HCT116 (cell line): Measurements from ENCODE around the gene ABHD14A. TPM values are rescaled to one million over a fixed set of nuclear protein-coding genes. Genes with fewer than 3 reads are reported as not detected.

ENCODE experiments used
- ATAC-seq: fragments of 200-7000 bp; cut with Tn5 transposase; 2 replicates; pipeline ENCODE4 v1.9.1; 2020; ENCODE audit warnings: mild to moderate bottlenecking, moderate library complexity
- BruUV-seq: library from RNA; stranded (reverse); fragments of 400-500 nt; replicated peaks from 2 replicates; lab custom pipeline; 2021; lab: Mats Ljungman, UMichigan
- CTCF ChIA-PET: fragments of 300-600 bp; sonication (Branson Sonifier 250); formaldehyde crosslinking; loops from one replicate; lab custom pipeline; 2021; ENCODE audit warnings: antibody characterized with exemption; lab: Charles Lee
- POLR2A ChIA-PET: fragments of 300-600, 350-600 bp; sonication (Branson Sonifier 250); formaldehyde crosslinking; loops from one replicate; lab custom pipeline; 2021; ENCODE audit warnings: antibody characterized with exemption; lab: Charles Lee
- RAD21 ChIA-PET, 2 experiments: fragments of 300-600 bp; sonication (Branson Sonifier 250); formaldehyde crosslinking; loops; one replicate each; lab custom pipeline; 2023; ENCODE audit warnings: low total read pairs in 2 of 2; ENCODE audit not compliant: uncharacterized antibody in 2 of 2, unreplicated experiment in 2 of 2, low non-redundant PET in 1 of 2; lab: Charles Lee
- DNase-seq: peaks from one replicate; pipeline ENCODE4 v3.0.0-alpha.2; 2010; ENCODE audit warnings: low read depth, low spot score
- H2AFZ ChIP-seq: fragments of 200-600 bp; shearing (Covaris generic), sonication (generic); 2 replicates; pipeline ENCODE4 v1.6.1; 2017; ENCODE audit warnings: low read depth, mixed run types, mixed read lengths, antibody characterized with exemption, low read length; ENCODE audit not compliant: poor library complexity, severe bottlenecking
- H3K27ac ChIP-seq: 2 replicates; pipeline ENCODE4 v1.5.1; 2012; ENCODE audit warnings: low read depth, low read length
- H3K27me3 ChIP-seq: fragments of 200-600 bp; sonication (generic); 2 replicates; pipeline ENCODE4 v1.6.1; 2016; ENCODE audit warnings: mixed run types, low read length, mixed read lengths; ENCODE audit not compliant: insufficient read depth
- H3K36me3 ChIP-seq, 2 experiments: fragments of 200-500 bp in 1 of 2; fragments of 200-600 bp in 1 of 2; sonication (Bioruptor generic) in 1 of 2; sonication (generic) in 1 of 2; 2 replicates each; pipeline versions ENCODE4 v1.5.1 to v1.6.1; 2014 to 2016; ENCODE audit warnings: low read length in 2 of 2, inconsistent platforms in 1 of 2, mixed read lengths in 1 of 2, mixed run types in 1 of 2; ENCODE audit not compliant: insufficient read depth in 2 of 2, control insufficient read depth in 1 of 2
- H3K4me1 ChIP-seq, 2 experiments: fragments of 200-600 bp in 1 of 2; sonication (generic) in 1 of 2; 2 replicates each; pipeline versions ENCODE4 v1.5.1 to v1.6.1; 2012 to 2017; ENCODE audit warnings: low read length in 2 of 2, inconsistent platforms in 1 of 2, mild to moderate bottlenecking in 1 of 2, mixed read lengths in 1 of 2, mixed run types in 1 of 2, moderate library complexity in 1 of 2; ENCODE audit not compliant: insufficient read depth in 2 of 2, control insufficient read depth in 1 of 2
- H3K4me2 ChIP-seq: fragments of 200-600 bp; sonication (generic); 2 replicates; pipeline ENCODE4 v1.6.1; 2017; ENCODE audit warnings: mixed run types, low read length, mixed read lengths
- H3K4me3 ChIP-seq, 2 experiments: fragments of 200-600 bp in 1 of 2; sonication (generic) in 1 of 2; replicated peaks in 1 of 2; 2 replicates each; pipeline ENCODE4 v1.5.1; 2011 to 2016; ENCODE audit warnings: low read length in 2 of 2, control low read depth in 1 of 2, low read depth in 1 of 2, mild to moderate bottlenecking in 1 of 2, mixed read lengths in 1 of 2, mixed run types in 1 of 2
- H3K79me2 ChIP-seq: fragments of 200-600 bp; sonication (generic); 2 replicates; pipeline ENCODE4 v1.6.1; 2017; ENCODE audit warnings: mild to moderate bottlenecking, mixed run types, low read length, moderate library complexity, mixed read lengths; ENCODE audit not compliant: insufficient read depth
- H3K9ac ChIP-seq: fragments of 200-600 bp; sonication (generic); 2 replicates; pipeline ENCODE4 v1.6.1; 2016; ENCODE audit warnings: low read length, mixed read lengths
- H3K9me2 ChIP-seq: fragments of 200-600 bp; sonication (generic), shearing (Covaris generic); 2 replicates; pipeline ENCODE4 v1.6.1; 2017; ENCODE audit warnings: mixed run types, mild to moderate bottlenecking, moderate library complexity; ENCODE audit not compliant: insufficient read depth
- H3K9me3 ChIP-seq, 2 experiments: fragments of 200-500 bp in 1 of 2; fragments of 200-600 bp in 1 of 2; sonication (Bioruptor generic) in 1 of 2; sonication (generic) in 1 of 2; 2 replicates each; pipeline ENCODE4 v1.6.1; 2014 to 2017; ENCODE audit warnings: low read length in 2 of 2, mixed read lengths in 2 of 2, inconsistent platforms in 1 of 2, low read depth in 1 of 2, mild to moderate bottlenecking in 1 of 2, mixed run types in 1 of 2, moderate library complexity in 1 of 2; ENCODE audit not compliant: control insufficient read depth in 1 of 2, insufficient read depth in 1 of 2
- H4K20me1 ChIP-seq: fragments of 200-600 bp; sonication (generic), shearing (Covaris generic); 2 replicates; pipeline ENCODE4 v1.6.1; 2017; ENCODE audit warnings: mixed run types, mild to moderate bottlenecking, moderate library complexity; ENCODE audit not compliant: insufficient read depth
- EGR1 ChIP-seq: IDR thresholded peaks from 2 replicates; pipeline ENCODE4 v1.6.1; 2012; ENCODE audit warnings: low read depth
- ELF1 ChIP-seq: IDR thresholded peaks from 2 replicates; pipeline ENCODE4 v1.6.1; 2012; ENCODE audit warnings: low read depth, borderline replicate concordance
- EZH2 ChIP-seq: fragments of 200-600 bp; sonication (generic); IDR thresholded peaks from 2 replicates; pipeline ENCODE4 v1.6.1; 2017; ENCODE audit warnings: antibody characterized with exemption, mixed run types
- JUND ChIP-seq: IDR thresholded peaks from 2 replicates; pipeline ENCODE4 v1.6.1; 2012
- POLR2A ChIP-seq: IDR thresholded peaks from 2 replicates; pipeline ENCODE4 v1.7.0; 2011; ENCODE audit warnings: borderline replicate concordance; ENCODE audit not compliant: insufficient read depth, insufficient read length; ENCODE audit errors: extremely low read depth
- POLR2AphosphoS5 ChIP-seq: IDR thresholded peaks from 2 replicates; pipeline ENCODE4 v1.6.1; 2011; ENCODE audit warnings: mild to moderate bottlenecking, low read depth, low read length, moderate library complexity
- REST ChIP-seq: IDR thresholded peaks from 2 replicates; pipeline ENCODE4 v1.6.1; 2012; ENCODE audit warnings: low read depth
- SP1 ChIP-seq: IDR thresholded peaks from 2 replicates; pipeline ENCODE4 v1.6.1; 2012; ENCODE audit warnings: low read depth
- SRF ChIP-seq: IDR thresholded peaks from 2 replicates; pipeline ENCODE4 v1.6.1; 2012; ENCODE audit warnings: low read depth
- ZFX ChIP-seq: fragments of 450-650 bp; IDR thresholded peaks from 2 replicates; pipeline ENCODE4 v1.6.1; 2017
- intact Hi-C: fragments of 100-400 bp; cut with micrococcal nuclease; formaldehyde crosslinking; loops from 2 replicates; pipeline ENCODE4 v1.10.0; 2022
- total RNA-seq: library from RNA; stranded (reverse); gene quantifications from one replicate; pipeline ENCODE4 v1.2.1, GENCODE V29; 2021; ENCODE audit not compliant: unreplicated experiment

The ABHD14A gene
- total RNA-seq, 1 experiment from 2014 or later: 11.6 TPM

DNA sequence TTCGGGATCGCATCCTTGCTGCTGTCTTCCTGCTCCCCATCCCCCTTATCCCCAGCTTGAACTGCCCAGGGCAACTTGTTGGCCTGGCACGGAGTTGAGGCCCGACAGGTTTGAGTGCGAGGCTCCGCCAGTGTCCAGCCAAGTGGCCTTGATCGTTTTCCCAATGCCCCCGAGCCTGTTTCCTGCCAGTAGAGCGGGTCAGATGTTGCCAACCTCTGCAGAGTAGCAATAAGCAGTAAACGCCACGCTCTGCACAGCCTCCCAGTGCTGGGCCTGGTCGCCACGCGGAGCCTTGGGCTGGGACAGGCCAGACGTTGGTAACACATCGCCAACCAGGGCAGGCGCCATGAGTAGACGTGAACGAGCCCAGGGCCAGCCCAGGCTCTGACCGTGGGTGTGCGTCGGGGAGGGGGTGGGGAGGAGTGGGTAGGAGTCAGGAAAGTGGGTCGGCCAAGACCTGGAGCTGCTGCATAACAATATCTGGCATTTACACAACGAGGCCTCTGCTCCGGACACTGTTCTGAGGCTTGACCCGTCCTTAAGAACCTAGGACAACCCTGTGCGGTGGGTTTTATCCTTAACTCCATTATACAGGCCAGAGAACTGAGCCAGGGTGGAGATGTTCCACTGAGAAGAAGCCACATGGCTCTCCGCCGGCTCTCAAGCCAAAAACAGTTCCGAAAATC is 444 bp upstream of the ABHD14A start:
- Histone ChIP-seq H3K36me3 (peaks cover 5 to 18% of the 10 kb centered on the region in 2 experiments; a peak in 2 of 4 replicates), H4K20me1 (0 out of 2 replicates have a peak, but pooled peaks cover 4% of the 10 kb centered on the region), H3K9me3 (no peaks in the 10 kb centered on the region), H3K27me3 (no peaks in the 10 kb centered on the region), H3K79me2 (peaks cover 41% of the 10 kb centered on the region), H3K4me1 (peaks cover 20 to 52% of the 10 kb centered on the region in 2 experiments), H3K27ac (peak overlapping the region; percentile 97), H3K4me3 (peak overlapping the region; percentile 93 to 99), H3K9me2 (no peaks in the 10 kb centered on the region), H2AFZ (no peak overlapping the region), H3K4me2 (peak overlapping the region; percentile 91), H3K9ac (peak overlapping the region; percentile 100)
- no TSS peak for BruUV-seq
- ChIA-PET RAD21 (interaction anchor here (1.3 to 2.2 kb wide), 2 partner anchors 32 kb away, joined by 6 to 7 read pairs; partner anchors contain the start of genes PARP3 (in 2 of the 2) and RRP9 (in 1 of the 2)), CTCF (interaction anchor here (0.7 to 4.8 kb wide), 11 partner anchors 9 to 473 kb away, joined by 3 to 47 read pairs (median 5); partner anchors contain the start of genes ACY1, DUSP7, PARP3 and POC1A), POLR2A (interaction anchor here (0.9 to 3.3 kb wide), 6 partner anchors 8 to 32 kb away, joined by 3 to 20 read pairs (median 6); partner anchors contain the start of genes ACY1, PARP3, RPL29 and RRP9)
- intact Hi-C loops: loop anchor here (1.0 kb wide), 1 partner anchor 32 kb away; the partner anchor contains the start of gene PARP3
- no peak for TF ChIP-seq JUND
- no peak for TF ChIP-seq SRF
- TF ChIP-seq REST: no peak
- TF ChIP-seq EZH2: no peak
- no peak for TF ChIP-seq ELF1
- no peak for TF ChIP-seq POLR2AphosphoS5
- no peak for TF ChIP-seq SP1
- TF ChIP-seq POLR2A: peak; percentile 6
- TF ChIP-seq EGR1: no peak
- TF ChIP-seq ZFX: peak; percentile 39
- ATAC-seq: peak; percentile 34
- no peak for DNase-seq
